ENCODE results near the gene TMEM9. TPM values are rescaled to one million over a fixed set of nuclear protein-coding genes. Genes with fewer than 3 reads are reported as not detected.

TMEM9 gene
- total RNA-seq, 1 donor from 2014 or later = 62.3 TPM

GRCh38 chr1:201126463-201126831 is 27.8 kb downstream of the TMEM9 start:
- no peak for DNase-seq

- no peak for DNase-seq
These were observed 28.5 kb downstream of the TMEM9 start for GRCh38 chr1:201125800-201126199.

- peak; percentile 41 for DNase-seq
These were observed 29.3 kb downstream of the TMEM9 start for GRCh38 chr1:201125019-201125418.

GRCh38 chr1:201123866-201124265 is 30.4 kb downstream of the TMEM9 start:
- DNase-seq = no peak

GRCh38 chr1:201122321-201122957 is 31.8 kb downstream of the TMEM9 start:
- no peak for DNase-seq

GRCh38 chr1:201119206-201120197 is 34.8 kb downstream of the TMEM9 start:
- DNase-seq = peak; percentile 66

- no peak for DNase-seq
These were observed 38.2 kb downstream of the TMEM9 start for GRCh38 chr1:201116091-201116490.

- no peak for DNase-seq
These were observed 38.8 kb downstream of the TMEM9 start for GRCh38 chr1:201115390-201115937.

GRCh38 chr1:201114245-201115131 is 39.8 kb downstream of the TMEM9 start:
- DNase-seq = peak; percentile 92

GRCh38 chr1:201113451-201114244 is 40.6 kb downstream of the TMEM9 start:
- DNase-seq = no peak

GRCh38 chr1:201112926-201113325 is 41.3 kb downstream of the TMEM9 start:
- no peak for DNase-seq

- DNase-seq = no peak
These were observed 42.0 kb downstream of the TMEM9 start, which contains the start of gene CACNA1S for GRCh38 chr1:201112173-201112731. TSS of gene CACNA1S (minus strand) at chr1:201112426. CDS start at chr1:201112339, 87 bp downstream.

- DNase-seq = no peak
These were observed 42.6 kb downstream of the TMEM9 start for GRCh38 chr1:201111672-201112071.

GRCh38 chr1:201111156-201111555 is 43.1 kb downstream of the TMEM9 start:
- no peak for DNase-seq

GRCh38 chr1:201110616-201111015 is 43.7 kb downstream of the TMEM9 start:
- DNase-seq = no peak

- DNase-seq = no peak
These were observed 44.1 kb downstream of the TMEM9 start for GRCh38 chr1:201110138-201110537.

- DNase-seq = no peak
These were observed 44.6 kb downstream of the TMEM9 start for GRCh38 chr1:201109651-201110050.

GRCh38 chr1:201108614-201109013 is 45.7 kb downstream of the TMEM9 start:
- DNase-seq = no peak

- no peak for DNase-seq
These were observed 48.6 kb downstream of the TMEM9 start for GRCh38 chr1:201105688-201106087.

- DNase-seq = no peak
These were observed 50.1 kb downstream of the TMEM9 start for GRCh38 chr1:201104141-201104540.

GRCh38 chr1:201103666-201104065 is 50.6 kb downstream of the TMEM9 start:
- DNase-seq = no peak

Measured in dermis blood vessel endothelial cell (primary cell).